ENCODE results near the gene SFSWAP. TPM values are rescaled to one million over a fixed set of nuclear protein-coding genes. Genes with fewer than 3 reads are reported as not detected.

The SFSWAP gene
- polyA plus RNA-seq, 2 of the 4 experiments (the other 2 are of a cell fraction): 21.8 to 23.5 TPM

DNA sequence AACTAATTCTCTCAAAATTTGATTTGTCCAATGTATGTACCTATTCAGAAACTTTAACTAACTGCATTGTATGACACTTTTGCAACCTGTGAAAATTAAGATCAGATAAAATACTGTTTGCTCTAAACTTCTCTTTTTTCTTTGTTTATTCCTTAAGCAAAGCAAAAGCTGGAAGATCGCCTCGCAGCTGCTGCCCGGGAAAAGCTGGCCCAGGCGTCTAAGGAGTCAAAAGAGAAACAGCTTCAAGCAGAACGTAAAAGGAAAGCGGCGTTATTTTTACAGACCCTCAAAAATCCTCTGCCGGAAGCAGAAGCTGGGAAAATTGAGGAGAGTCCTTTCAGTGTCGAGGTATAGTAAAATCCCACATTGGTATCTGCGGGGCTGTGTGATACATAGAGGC, 55.1 kb downstream of the SFSWAP start:
- WGBS (ENCODE audit: missing lambda C conversion rate): 95% methylated on average over 10 of the region's 10 CpGs
- Histone ChIP-seq H3K27ac (no peak overlapping the region), H3K4me3 (no peak overlapping the region), H3K4me2 (no peak overlapping the region), H3K9me3 (no peaks in the 10 kb centered on the region), H3K4me1 (no peaks in the 10 kb centered on the region)
- TF ChIP-seq JUN (IDR thresholded peaks at IDR 0.05): no peak
- no peak for TF ChIP-seq HOXB13 (CRISPR knock-in tag; IDR thresholded peaks at IDR 0.05; ENCODE audit: low read depth)
- TF ChIP-seq MYC (IDR thresholded peaks at IDR 0.05; ENCODE audit: borderline replicate concordance, low read length): no peak
- TF ChIP-seq, protein P1, sequence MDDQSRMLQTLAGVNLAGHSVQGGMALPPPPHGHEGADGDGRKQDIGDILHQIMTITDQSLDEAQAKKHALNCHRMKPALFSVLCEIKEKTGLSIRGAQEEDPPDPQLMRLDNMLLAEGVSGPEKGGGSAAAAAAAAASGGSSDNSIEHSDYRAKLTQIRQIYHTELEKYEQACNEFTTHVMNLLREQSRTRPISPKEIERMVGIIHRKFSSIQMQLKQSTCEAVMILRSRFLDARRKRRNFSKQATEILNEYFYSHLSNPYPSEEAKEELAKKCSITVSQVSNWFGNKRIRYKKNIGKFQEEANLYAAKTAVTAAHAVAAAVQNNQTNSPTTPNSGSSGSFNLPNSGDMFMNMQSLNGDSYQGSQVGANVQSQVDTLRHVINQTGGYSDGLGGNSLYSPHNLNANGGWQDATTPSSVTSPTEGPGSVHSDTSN (IDR thresholded peaks at IDR 0.05): no peak
- no peak for TF ChIP-seq BCL3 (IDR thresholded peaks at IDR 0.05)
- no peak for ATAC-seq
- DNase-seq (ENCODE audit: low read depth in 1 of 2, low spot score in 1 of 2): no peak
- ChIA-PET CTCF (interaction anchor here (0.9 kb wide), 1 partner anchor 9 kb away, joined by 4 read pairs; no protein-coding TSS in a partner anchor), POLR2A (no interaction called here)
- FAIRE-seq: no peak

DNA sequence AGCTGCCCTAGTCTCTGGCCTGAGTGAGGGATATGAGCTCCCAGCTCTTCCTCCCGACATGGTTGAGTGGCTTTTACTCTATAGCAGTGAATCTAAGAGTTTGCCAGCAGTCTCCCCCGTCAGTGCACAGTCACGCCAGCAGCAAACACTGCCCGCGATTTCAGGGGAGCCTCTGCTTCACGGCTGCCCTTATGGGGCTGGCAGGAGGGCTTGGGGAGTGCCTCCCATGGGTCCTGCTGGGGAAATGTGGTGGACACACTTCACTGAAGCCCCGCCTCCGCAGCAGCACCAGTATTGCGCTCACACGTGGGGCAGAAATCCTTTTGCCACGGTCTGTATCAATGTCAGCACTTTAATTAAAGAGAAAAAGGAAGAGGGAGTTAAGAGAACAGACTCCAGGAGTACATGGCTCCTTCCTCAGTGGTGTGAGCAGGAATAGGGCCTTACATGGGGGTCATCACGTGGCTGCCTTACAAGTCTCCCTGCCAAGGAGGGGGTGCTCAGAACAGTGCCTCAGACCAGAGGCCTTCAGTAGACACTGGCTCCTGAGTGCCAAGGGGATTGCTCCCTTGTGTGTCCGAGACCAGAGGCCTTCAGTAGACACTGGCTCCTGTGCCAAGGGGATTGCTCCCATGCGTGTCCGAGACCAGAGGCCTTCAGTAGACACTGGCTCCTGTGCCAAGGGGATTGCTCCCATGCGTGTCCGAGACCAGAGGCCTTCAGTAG, 55.7 kb downstream of the SFSWAP start:
- ChIA-PET CTCF (interaction anchor here (0.9 kb wide), 1 partner anchor 8 kb away, joined by 4 read pairs; no protein-coding TSS in a partner anchor), POLR2A (no interaction called here)
- Histone ChIP-seq H3K4me2 (no peak overlapping the region), H3K4me1 (no peaks in the 10 kb centered on the region), H3K9me3 (no peaks in the 10 kb centered on the region), H3K4me3 (no peak overlapping the region), H3K27ac (no peak overlapping the region)
- TF ChIP-seq, protein P2, sequence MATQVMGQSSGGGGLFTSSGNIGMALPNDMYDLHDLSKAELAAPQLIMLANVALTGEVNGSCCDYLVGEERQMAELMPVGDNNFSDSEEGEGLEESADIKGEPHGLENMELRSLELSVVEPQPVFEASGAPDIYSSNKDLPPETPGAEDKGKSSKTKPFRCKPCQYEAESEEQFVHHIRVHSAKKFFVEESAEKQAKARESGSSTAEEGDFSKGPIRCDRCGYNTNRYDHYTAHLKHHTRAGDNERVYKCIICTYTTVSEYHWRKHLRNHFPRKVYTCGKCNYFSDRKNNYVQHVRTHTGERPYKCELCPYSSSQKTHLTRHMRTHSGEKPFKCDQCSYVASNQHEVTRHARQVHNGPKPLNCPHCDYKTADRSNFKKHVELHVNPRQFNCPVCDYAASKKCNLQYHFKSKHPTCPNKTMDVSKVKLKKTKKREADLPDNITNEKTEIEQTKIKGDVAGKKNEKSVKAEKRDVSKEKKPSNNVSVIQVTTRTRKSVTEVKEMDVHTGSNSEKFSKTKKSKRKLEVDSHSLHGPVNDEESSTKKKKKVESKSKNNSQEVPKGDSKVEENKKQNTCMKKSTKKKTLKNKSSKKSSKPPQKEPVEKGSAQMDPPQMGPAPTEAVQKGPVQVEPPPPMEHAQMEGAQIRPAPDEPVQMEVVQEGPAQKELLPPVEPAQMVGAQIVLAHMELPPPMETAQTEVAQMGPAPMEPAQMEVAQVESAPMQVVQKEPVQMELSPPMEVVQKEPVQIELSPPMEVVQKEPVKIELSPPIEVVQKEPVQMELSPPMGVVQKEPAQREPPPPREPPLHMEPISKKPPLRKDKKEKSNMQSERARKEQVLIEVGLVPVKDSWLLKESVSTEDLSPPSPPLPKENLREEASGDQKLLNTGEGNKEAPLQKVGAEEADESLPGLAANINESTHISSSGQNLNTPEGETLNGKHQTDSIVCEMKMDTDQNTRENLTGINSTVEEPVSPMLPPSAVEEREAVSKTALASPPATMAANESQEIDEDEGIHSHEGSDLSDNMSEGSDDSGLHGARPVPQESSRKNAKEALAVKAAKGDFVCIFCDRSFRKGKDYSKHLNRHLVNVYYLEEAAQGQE (IDR thresholded peaks at IDR 0.05): no peak
- TF ChIP-seq, protein P3, sequence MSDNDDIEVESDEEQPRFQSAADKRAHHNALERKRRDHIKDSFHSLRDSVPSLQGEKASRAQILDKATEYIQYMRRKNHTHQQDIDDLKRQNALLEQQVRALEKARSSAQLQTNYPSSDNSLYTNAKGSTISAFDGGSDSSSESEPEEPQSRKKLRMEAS (IDR thresholded peaks at IDR 0.05): no peak
- TF ChIP-seq RAD21 (conservative IDR thresholded peaks at IDR 0.05 in 1 of 2, IDR thresholded peaks at IDR 0.05 in 1 of 2) (no peak), EP300 (IDR thresholded peaks at IDR 0.05) (no peak), KDM5A (IDR thresholded peaks at IDR 0.05) (no peak), HDAC2 (IDR thresholded peaks at IDR 0.05) (no peak), MAFK (IDR thresholded peaks at IDR 0.05; ENCODE audit: partially characterized antibody) (no peak), RARB (CRISPR knock-in tag; IDR thresholded peaks at IDR 0.05) (no peak)
- DNase-seq (ENCODE audit: low read depth in 1 of 2, low spot score in 1 of 2) (no peak), FAIRE-seq (no peak), ATAC-seq (no peak; a peak in 1 of 6 replicates)
- 95% methylated on average over 14 of the region's 17 CpGs for WGBS (ENCODE audit: missing lambda C conversion rate)

- CTCF ChIA-PET: interaction anchor here (0.8 kb wide), 1 partner anchor 87 kb away, joined by 3 read pairs; no protein-coding TSS in a partner anchor
- TF ChIP-seq, protein P4, sequence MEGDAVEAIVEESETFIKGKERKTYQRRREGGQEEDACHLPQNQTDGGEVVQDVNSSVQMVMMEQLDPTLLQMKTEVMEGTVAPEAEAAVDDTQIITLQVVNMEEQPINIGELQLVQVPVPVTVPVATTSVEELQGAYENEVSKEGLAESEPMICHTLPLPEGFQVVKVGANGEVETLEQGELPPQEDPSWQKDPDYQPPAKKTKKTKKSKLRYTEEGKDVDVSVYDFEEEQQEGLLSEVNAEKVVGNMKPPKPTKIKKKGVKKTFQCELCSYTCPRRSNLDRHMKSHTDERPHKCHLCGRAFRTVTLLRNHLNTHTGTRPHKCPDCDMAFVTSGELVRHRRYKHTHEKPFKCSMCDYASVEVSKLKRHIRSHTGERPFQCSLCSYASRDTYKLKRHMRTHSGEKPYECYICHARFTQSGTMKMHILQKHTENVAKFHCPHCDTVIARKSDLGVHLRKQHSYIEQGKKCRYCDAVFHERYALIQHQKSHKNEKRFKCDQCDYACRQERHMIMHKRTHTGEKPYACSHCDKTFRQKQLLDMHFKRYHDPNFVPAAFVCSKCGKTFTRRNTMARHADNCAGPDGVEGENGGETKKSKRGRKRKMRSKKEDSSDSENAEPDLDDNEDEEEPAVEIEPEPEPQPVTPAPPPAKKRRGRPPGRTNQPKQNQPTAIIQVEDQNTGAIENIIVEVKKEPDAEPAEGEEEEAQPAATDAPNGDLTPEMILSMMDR (IDR thresholded peaks at IDR 0.05): no peak
- TF ChIP-seq BHLHE40 (IDR thresholded peaks at IDR 0.05; ENCODE audit: low read depth, low read length): no peak
- TF ChIP-seq CEBPB (IDR thresholded peaks at IDR 0.05): no peak
- no peak for TF ChIP-seq CHD2 (IDR thresholded peaks at IDR 0.05; ENCODE audit: low read length, partially characterized antibody)
- no peak for TF ChIP-seq NFE2L2 (conservative IDR thresholded peaks at IDR 0.05; ENCODE audit: low read length)
- TF ChIP-seq RFX5 (IDR thresholded peaks at IDR 0.05): no peak
- TF ChIP-seq HOXA7 (CRISPR knock-in tag; IDR thresholded peaks at IDR 0.05): no peak
- no peak for TF ChIP-seq GATA3 (IDR thresholded peaks at IDR 0.05; ENCODE audit: borderline replicate concordance)
- TF ChIP-seq, protein P5, sequence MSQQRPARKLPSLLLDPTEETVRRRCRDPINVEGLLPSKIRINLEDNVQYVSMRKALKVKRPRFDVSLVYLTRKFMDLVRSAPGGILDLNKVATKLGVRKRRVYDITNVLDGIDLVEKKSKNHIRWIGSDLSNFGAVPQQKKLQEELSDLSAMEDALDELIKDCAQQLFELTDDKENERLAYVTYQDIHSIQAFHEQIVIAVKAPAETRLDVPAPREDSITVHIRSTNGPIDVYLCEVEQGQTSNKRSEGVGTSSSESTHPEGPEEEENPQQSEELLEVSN (IDR thresholded peaks at IDR 0.05; ENCODE audit: borderline replicate concordance, low read depth): no peak
- TF ChIP-seq ESRRA (IDR thresholded peaks at IDR 0.05; ENCODE audit: borderline replicate concordance, low read length): no peak
- TF ChIP-seq CHD4 (IDR thresholded peaks at IDR 0.05; ENCODE audit: borderline replicate concordance): no peak
- no peak for TF ChIP-seq EHF (CRISPR knock-in tag; IDR thresholded peaks at IDR 0.05)
These were observed 59.2 kb downstream of the SFSWAP start for GRCh38 chr12:131770120-131770519.

More at GRCh38 chr12:131770120-131770519, 59.2 kb downstream of the SFSWAP start:
- Histone ChIP-seq H3K4me2 (no peak overlapping the region), H3K27ac (no peak overlapping the region), H3K9me3 (no peaks in the 10 kb centered on the region), H3K4me3 (no peak overlapping the region), H3K4me1 (no peaks in the 10 kb centered on the region)
- POLR2A ChIA-PET: no interaction called here
- 94% methylated on average over 12 of the region's 12 CpGs for WGBS (ENCODE audit: missing lambda C conversion rate)
- no peak for ATAC-seq
- DNase-seq (ENCODE audit: low read depth in 1 of 2, low spot score in 1 of 2): no peak
- no peak for FAIRE-seq

All from A549 (cell line).